PC-9 (cell line): ENCODE data around the gene OGG1. TPM values are rescaled to one million over a fixed set of nuclear protein-coding genes. Genes with fewer than 3 reads are reported as not detected.

Experiments
- BruUV-seq: library from RNA; stranded (reverse); fragments of 400-500 nt; replicated peaks from 2 replicates; lab custom pipeline; 2021; lab: Mats Ljungman, UMichigan
- CTCF ChIA-PET: fragments of 300-600 bp; sonication (Branson Sonifier 250); formaldehyde crosslinking; loops from one replicate; lab custom pipeline; 2022; ENCODE audit warnings: antibody characterized with exemption; lab: Charles Lee
- POLR2A ChIA-PET: fragments of 300-600 bp; sonication (Branson Sonifier 250); formaldehyde crosslinking; loops from one replicate; lab custom pipeline; 2022; ENCODE audit warnings: antibody characterized with exemption; ENCODE audit not compliant: unreplicated experiment; lab: Charles Lee
- DNase-seq, 2 experiments: peaks; one replicate each; pipeline versions ENCODE4 v3.0.0 to v3.0.0-alpha.2; 2015 to 2022; ENCODE audit warnings: mixed read lengths in 1 of 2
- H2AFZ ChIP-seq: fragments of 200-600 bp; sonication (generic); 2 replicates; pipeline ENCODE4 v1.8.1; 2017; ENCODE audit warnings: antibody characterized with exemption
- H3F3A ChIP-seq: fragments of 200-600 bp; sonication (generic); 2 replicates; pipeline ENCODE4 v1.8.1; 2017; ENCODE audit warnings: antibody characterized with exemption, mild to moderate bottlenecking, low read depth; ENCODE audit not compliant: insufficient read depth
- H3K27ac ChIP-seq: fragments of 200-600 bp; sonication (generic); 2 replicates; pipeline ENCODE4 v1.6.1; 2016; ENCODE audit warnings: mixed run types
- H3K27me3 ChIP-seq: fragments of 200-600 bp; sonication (generic); 2 replicates; pipeline ENCODE4 v1.6.1; 2016; ENCODE audit warnings: low read depth, mixed run types; ENCODE audit not compliant: insufficient read depth
- H3K36me3 ChIP-seq: fragments of 200-600 bp; sonication (generic); 2 replicates; pipeline ENCODE4 v1.6.1; 2016; ENCODE audit warnings: low read depth, mixed run types
- H3K4me1 ChIP-seq: fragments of 200-600 bp; sonication (generic); replicated peaks from 2 replicates; pipeline ENCODE4 v1.6.1; 2016; ENCODE audit warnings: mixed run types; ENCODE audit not compliant: insufficient read depth
- H3K4me2 ChIP-seq: fragments of 200-600 bp; sonication (generic); 2 replicates; pipeline ENCODE4 v1.6.1; 2017; ENCODE audit warnings: mixed run types
- H3K4me3 ChIP-seq: fragments of 200-600 bp; sonication (generic); 2 replicates; pipeline ENCODE4 v1.6.1; 2016; ENCODE audit warnings: mixed run types
- H3K79me2 ChIP-seq: fragments of 200-600 bp; sonication (generic); 2 replicates; pipeline ENCODE4 v1.6.1; 2017; ENCODE audit warnings: low read depth, mixed run types
- H3K9me2 ChIP-seq: fragments of 200-600 bp; sonication (generic); 2 replicates; pipeline ENCODE4 v1.8.1; 2017; ENCODE audit warnings: mild to moderate bottlenecking; ENCODE audit not compliant: insufficient read depth
- H3K9me3 ChIP-seq: fragments of 200-600 bp; sonication (generic); 2 replicates; pipeline ENCODE4 v1.8.1; 2016; ENCODE audit warnings: low read depth; ENCODE audit not compliant: insufficient read depth
- H4K20me1 ChIP-seq: fragments of 200-600 bp; sonication (generic); 2 replicates; pipeline ENCODE4 v1.8.1; 2017; ENCODE audit not compliant: insufficient read depth
- CTCF ChIP-seq: fragments of 200-600 bp; sonication (generic); conservative IDR thresholded peaks from 2 replicates; pipeline ENCODE4 v1.6.1; 2017; ENCODE audit warnings: mixed run types, antibody characterized with exemption, mild to moderate bottlenecking, moderate library complexity
- EZH2 ChIP-seq: fragments of 200-600 bp; sonication (generic); IDR thresholded peaks from 2 replicates; pipeline ENCODE4 v1.8.0; 2017; ENCODE audit warnings: antibody characterized with exemption, low read depth
- intact Hi-C: fragments of 100-400 bp; cut with micrococcal nuclease; formaldehyde crosslinking; loops from one replicate; pipeline ENCODE4 v1.10.0; 2022; ENCODE audit not compliant: unreplicated experiment
- total RNA-seq: library from RNA; stranded (reverse); gene quantifications from 2 replicates; pipeline ENCODE4 v1.2.3, GENCODE V29; 2021

OGG1 gene
- total RNA-seq, 1 experiment from 2014 or later = 22.1 TPM

- no peaks in the 10 kb centered on the region for H3K9me3 ChIP-seq
- TF ChIP-seq EZH2 (no peak), CTCF (no peak)
- no peak overlapping the region for H3K4me3 ChIP-seq
- peaks cover 45% of the 10 kb centered on the region for H3K36me3 ChIP-seq
- H2AFZ ChIP-seq = no peak overlapping the region
- H3K4me1 ChIP-seq = peaks cover 16% of the 10 kb centered on the region
- ChIA-PET POLR2A (interaction anchor here (0.6 kb wide), 1 partner anchor 77 kb away, joined by 9 read pairs; no protein-coding TSS in a partner anchor), CTCF (no interaction called here)
- no peak overlapping the region for H3K27ac ChIP-seq
- H3F3A ChIP-seq = peaks cover 43% of the 10 kb centered on the region
- intact Hi-C loops = no loop called here
- H3K79me2 ChIP-seq = peaks cover 52% of the 10 kb centered on the region
- no peaks in the 10 kb centered on the region for H3K9me2 ChIP-seq
- no TSS peak for BruUV-seq
- H3K4me2 ChIP-seq = no peak overlapping the region
- no peak for DNase-seq
- H4K20me1 ChIP-seq = peaks cover 47% of the 10 kb centered on the region
- H3K27me3 ChIP-seq = no peaks in the 10 kb centered on the region
These were observed 45.5 kb downstream of the OGG1 start for GRCh38 chr3:9795207-9795606.

DNA sequence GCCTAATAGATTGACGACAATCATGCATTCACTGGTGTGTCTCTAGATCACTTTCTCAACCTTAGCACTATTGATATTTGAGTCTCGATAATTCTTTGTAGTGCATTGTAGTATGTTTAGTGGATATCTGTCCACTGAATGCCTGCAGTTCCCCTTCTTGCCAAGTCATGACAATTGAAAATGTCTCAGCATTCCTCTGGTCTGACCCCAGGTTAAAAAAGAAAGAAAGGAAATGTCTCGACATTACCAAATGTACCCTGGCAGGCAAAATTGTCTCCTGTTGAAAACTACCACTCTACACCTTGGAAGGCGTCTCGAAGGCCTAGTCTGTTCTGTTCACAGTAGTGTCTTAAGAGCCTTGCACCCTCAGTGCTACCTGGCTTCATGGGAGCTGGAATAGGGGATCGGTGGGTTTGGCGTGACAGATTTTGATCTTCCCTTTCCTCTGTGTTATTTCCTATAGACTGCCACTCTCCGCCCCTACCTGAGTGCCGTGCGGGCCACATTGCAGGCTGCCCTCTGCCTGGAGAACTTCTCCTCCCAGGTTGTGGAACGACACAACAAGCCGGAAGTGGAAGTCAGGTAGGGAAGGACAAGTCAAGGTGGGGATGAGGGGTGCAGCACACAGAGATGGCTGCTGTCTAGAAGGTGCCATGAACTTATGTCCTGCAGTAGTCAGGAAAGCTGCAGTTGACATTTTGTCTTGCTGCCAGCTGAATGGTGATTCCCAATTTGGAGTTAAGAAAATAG is 47.6 kb downstream of the OGG1 start:
- Histone ChIP-seq H3F3A (peaks cover 49% of the 10 kb centered on the region), H3K9me2 (no peaks in the 10 kb centered on the region), H3K4me3 (no peak overlapping the region), H3K36me3 (peaks cover 47% of the 10 kb centered on the region), H3K27me3 (no peaks in the 10 kb centered on the region), H3K27ac (no peak overlapping the region), H2AFZ (no peak overlapping the region), H3K4me2 (no peak overlapping the region), H3K9me3 (no peaks in the 10 kb centered on the region), H4K20me1 (peaks cover 49% of the 10 kb centered on the region), H3K4me1 (peaks cover 8% of the 10 kb centered on the region; the same call in 1 of the 2 replicates), H3K79me2 (peaks cover 37% of the 10 kb centered on the region)
- BruUV-seq = no TSS peak
- ChIA-PET POLR2A (no interaction called here), CTCF (no interaction called here)
- TF ChIP-seq CTCF (no peak), EZH2 (no peak)
- DNase-seq = no peak
- intact Hi-C loops = no loop called here

- no peak for DNase-seq
These were observed 50.8 kb downstream of the OGG1 start for GRCh38 chr3:9800529-9800928.

More at GRCh38 chr3:9800529-9800928, 50.8 kb downstream of the OGG1 start:
- no peak overlapping the region for H2AFZ ChIP-seq
- no peaks in the 10 kb centered on the region for H3K9me2 ChIP-seq
- H3K4me2 ChIP-seq = no peak overlapping the region
- POLR2A ChIA-PET = no interaction called here
- TF ChIP-seq EZH2 = no peak
- TF ChIP-seq CTCF = peak; percentile 65
- peaks cover 40% of the 10 kb centered on the region for H3F3A ChIP-seq
- no TSS peak for BruUV-seq
- CTCF ChIA-PET = interaction anchor here (1.3 kb wide), 1 partner anchor 146 kb away, joined by 3 read pairs; no protein-coding TSS in a partner anchor
- no peak overlapping the region for H3K4me3 ChIP-seq
- intact Hi-C loops = loop anchor here (10.0 kb wide), 1 partner anchor 296 kb away; no protein-coding TSS in a partner anchor
- peaks cover 39% of the 10 kb centered on the region for H4K20me1 ChIP-seq
- H3K9me3 ChIP-seq = no peaks in the 10 kb centered on the region
- H3K27ac ChIP-seq = no peak overlapping the region
- no peaks in the 10 kb centered on the region for H3K4me1 ChIP-seq
- no peaks in the 10 kb centered on the region for H3K27me3 ChIP-seq
- peaks cover 62% of the 10 kb centered on the region for H3K36me3 ChIP-seq
- H3K79me2 ChIP-seq = peaks cover 11% of the 10 kb centered on the region
